HepG2 (cell line): ENCODE data around the gene SPATA13. TPM values are rescaled to one million over a fixed set of nuclear protein-coding genes. Genes with fewer than 3 reads are reported as not detected.
A peak's percentile ranks its signal among the peaks of the same experiment; 100 is the strongest.

Source experiments
- CCAR2 ChIP-seq: fragments of 200-400 bp; formaldehyde crosslinking; optimal IDR thresholded peaks from 2 replicates; pipeline ENCODE3; 2018; ENCODE audit warnings: low read depth, mild to moderate bottlenecking, low read length, moderate library complexity
- FOSL2 ChIP-seq: sonication (generic); formaldehyde crosslinking; IDR thresholded peaks from 2 replicates; pipeline ENCODE4 v1.4.0; 2020; ENCODE audit warnings: missing genetic modification reagents
- HES4 ChIP-seq: sonication (generic); formaldehyde crosslinking; IDR thresholded peaks from 2 replicates; pipeline ENCODE4 v1.9.0; 2021; ENCODE audit warnings: mild to moderate bottlenecking, missing genetic modification reagents, borderline replicate concordance
- KAT7 ChIP-seq: IDR thresholded peaks from 2 replicates; pipeline ENCODE4 v1.6.1; 2018; ENCODE audit warnings: borderline replicate concordance, missing compliant biosample characterization
- KDM5A ChIP-seq: fragments of 200-600 bp; sonication (generic); IDR thresholded peaks from 2 replicates; pipeline ENCODE4 v1.7.0; 2018; ENCODE audit warnings: antibody characterized with exemption, mild to moderate bottlenecking, low read length, borderline replicate concordance
- PHB2 ChIP-seq: fragments of 450-650 bp; IDR thresholded peaks from 2 replicates; pipeline ENCODE4 v1.6.1; 2018; ENCODE audit not compliant: partially characterized antibody
- PRDM4 ChIP-seq: sonication (generic); formaldehyde crosslinking; IDR thresholded peaks from 2 replicates; pipeline ENCODE4 v1.9.0; 2021; ENCODE audit warnings: missing genetic modification reagents, borderline replicate concordance
- SNAI1 ChIP-seq: sonication (generic); formaldehyde crosslinking; IDR thresholded peaks from 2 replicates; pipeline ENCODE4 v1.5.0; 2020; ENCODE audit warnings: mild to moderate bottlenecking, missing genetic modification reagents, borderline replicate concordance
- SP1 ChIP-seq, 2 experiments: fragments of 450-650 bp in 1 of 2; sonication (generic) in 1 of 2; formaldehyde crosslinking in 1 of 2; IDR thresholded peaks; 2 replicates each; pipeline versions ENCODE4 v1.4.0 to v1.6.1; 2016 to 2020; ENCODE audit warnings: missing genetic modification reagents in 1 of 2
- TFDP1 ChIP-seq: IDR thresholded peaks from 2 replicates; pipeline ENCODE4 v1.6.1; 2016; ENCODE audit warnings: missing compliant biosample characterization, missing genetic modification reagents, borderline replicate concordance
- ZC3H4 ChIP-seq: sonication (generic); formaldehyde crosslinking; IDR thresholded peaks from 2 replicates; pipeline ENCODE4 v1.4.0; 2020; ENCODE audit warnings: missing genetic modification reagents, borderline replicate concordance
- ZFP41 ChIP-seq: sonication (generic); formaldehyde crosslinking; IDR thresholded peaks from 2 replicates; pipeline ENCODE4 v1.4.0; 2020; ENCODE audit warnings: mild to moderate bottlenecking, missing genetic modification reagents, borderline replicate concordance
- ZNF224 ChIP-seq: sonication (generic); formaldehyde crosslinking; IDR thresholded peaks from 2 replicates; pipeline ENCODE4 v1.5.0; 2020; ENCODE audit warnings: mild to moderate bottlenecking, missing genetic modification reagents
- ZNF235 ChIP-seq: sonication (generic); formaldehyde crosslinking; IDR thresholded peaks from 2 replicates; pipeline ENCODE4 v1.8.1; 2023; ENCODE audit warnings: mild to moderate bottlenecking, missing genetic modification reagents, borderline replicate concordance
- ZNF549 ChIP-seq: sonication (generic); formaldehyde crosslinking; IDR thresholded peaks from 2 replicates; pipeline ENCODE4 v1.5.0; 2020; ENCODE audit warnings: missing genetic modification reagents
- ZNF556 ChIP-seq: sonication (generic); formaldehyde crosslinking; IDR thresholded peaks from 2 replicates; pipeline ENCODE4 v1.4.0; 2020; ENCODE audit warnings: mild to moderate bottlenecking, missing genetic modification reagents, borderline replicate concordance
- ZNF562 ChIP-seq: sonication (generic); formaldehyde crosslinking; IDR thresholded peaks from 2 replicates; pipeline ENCODE4 v1.8.0; 2022; ENCODE audit warnings: missing genetic modification reagents, borderline replicate concordance
- ZNF710 ChIP-seq: sonication (generic); formaldehyde crosslinking; IDR thresholded peaks from 2 replicates; pipeline ENCODE4 v1.5.0; 2020; ENCODE audit warnings: mild to moderate bottlenecking, missing genetic modification reagents, borderline replicate concordance
- ZNF746 ChIP-seq: sonication (generic); formaldehyde crosslinking; IDR thresholded peaks from 2 replicates; pipeline ENCODE4 v1.8.0; 2022; ENCODE audit warnings: mild to moderate bottlenecking, missing genetic modification reagents
- ZNF777 ChIP-seq: sonication (generic); formaldehyde crosslinking; IDR thresholded peaks from 2 replicates; pipeline ENCODE4 v1.4.0; 2020; ENCODE audit warnings: missing genetic modification reagents
- ZNF800 ChIP-seq: sonication (generic); formaldehyde crosslinking; IDR thresholded peaks from 2 replicates; pipeline ENCODE4 v1.4.0; 2020; ENCODE audit warnings: missing genetic modification reagents
- ZSCAN31 ChIP-seq: sonication (generic); formaldehyde crosslinking; IDR thresholded peaks from 2 replicates; pipeline ENCODE4 v1.5.0; 2020; ENCODE audit warnings: low read depth, mild to moderate bottlenecking, missing genetic modification reagents
- polyA plus RNA-seq, 8 experiments: library from polyadenylated mRNA; depleted of rRNA in 3 of 8; stranded (reverse) in 7 of 8; unstranded in 1 of 8; fragments of >200 nt; fragmentation: Illumina TruSeq in 4 of 8; extraction: Trizol in 4 of 8; gene quantifications; 2 replicates each; pipeline versions ENCODE4 v1.2.1 to v1.2.3, GENCODE V29; 2011 to 2016; ENCODE audit warnings: low read depth in 4 of 8, missing spikeins in 1 of 8, mixed read lengths in 1 of 8; ENCODE audit not compliant: insufficient read depth in 1 of 8
- total RNA-seq, 5 experiments: library from RNA; depleted of rRNA; stranded (reverse); fragments of >200 nt; fragmentation: Illumina TruSeq; extraction: Trizol; gene quantifications; 2 replicates each; pipeline ENCODE4 v1.2.3, GENCODE V29; 2016; ENCODE audit warnings: low read depth in 1 of 5

Gene SPATA13
- total and polyA plus RNA-seq, 2 of the 13 experiments (the other 11 are each of a cell fraction or from before 2014, with no cell fraction given): 11.3 to 14.2 TPM

GRCh38 chr13:24161010-24161775 is 673 bp downstream of the SPATA13 start (continued):
- TF ChIP-seq PRDM4 (no peak), HES4 (CRISPR knock-in tag) (no peak; the same call in 1 of the 2 replicates), ZNF235 (CRISPR knock-in tag) (no peak; the same call in 1 of the 2 replicates), CCAR2 (no peak), ZNF746 (CRISPR knock-in tag) (no peak), ZNF710 (CRISPR knock-in tag) (peak; percentile 41; the same call in 1 of the 2 replicates), KDM5A (no peak), TFDP1 (CRISPR knock-in tag) (no peak), ZNF224 (CRISPR knock-in tag) (no peak), ZSCAN31 (CRISPR knock-in tag) (peak; percentile 11; the same call in 1 of the 2 replicates), ZNF562 (CRISPR knock-in tag) (no peak), ZNF777 (peak; percentile 87), ZC3H4 (CRISPR knock-in tag) (no peak), FOSL2 (CRISPR knock-in tag) (no peak), ZNF800 (peak; percentile 98), ZFP41 (CRISPR knock-in tag) (0 out of 2 replicates have a peak, but pooled peaks have one; percentile 56), SNAI1 (CRISPR knock-in tag) (no peak), KAT7 (CRISPR knock-in tag) (0 out of 2 replicates have a peak, but pooled peaks have one; percentile 52), SP1 (IDR thresholded peaks at IDR 0.05) (no peak), SP1 (CRISPR knock-in tag; IDR thresholded peaks at IDR 0.05) (no peak), PHB2 (no peak), ZNF549 (CRISPR knock-in tag) (no peak), ZNF556 (CRISPR knock-in tag) (no peak)
